NCI-H345 treated with DMSO at 0.1 percent for 48 hours (cell line): ENCODE measurements around the gene ENPEP.

ENCODE experiments used
- DNase-seq: peaks from one replicate; lab custom pipeline; 2025; ENCODE audit not compliant: unreplicated experiment; lab: John Stamatoyannopoulos, UW

The ENPEP gene

DNA sequence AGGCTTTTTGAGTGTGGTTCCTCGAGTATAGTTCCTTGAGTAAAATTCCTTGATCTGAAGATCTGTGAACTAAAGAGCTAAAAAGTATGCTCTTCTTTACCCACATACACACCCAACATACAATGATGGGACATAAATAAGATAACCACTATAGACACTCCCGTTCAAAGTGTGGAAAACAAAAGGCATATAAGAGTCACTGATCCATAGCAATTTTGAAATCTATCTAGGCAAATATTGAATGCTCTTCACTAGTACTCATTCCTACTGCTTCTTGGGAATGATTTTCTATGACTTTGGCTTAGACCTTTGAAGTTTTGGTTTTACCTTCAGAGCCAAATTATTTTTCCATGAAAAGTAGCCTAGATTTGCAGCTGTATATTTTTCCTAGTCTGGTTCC lies 120.5 kb downstream of the ENPEP start:
- no peak for DNase-seq

DNA sequence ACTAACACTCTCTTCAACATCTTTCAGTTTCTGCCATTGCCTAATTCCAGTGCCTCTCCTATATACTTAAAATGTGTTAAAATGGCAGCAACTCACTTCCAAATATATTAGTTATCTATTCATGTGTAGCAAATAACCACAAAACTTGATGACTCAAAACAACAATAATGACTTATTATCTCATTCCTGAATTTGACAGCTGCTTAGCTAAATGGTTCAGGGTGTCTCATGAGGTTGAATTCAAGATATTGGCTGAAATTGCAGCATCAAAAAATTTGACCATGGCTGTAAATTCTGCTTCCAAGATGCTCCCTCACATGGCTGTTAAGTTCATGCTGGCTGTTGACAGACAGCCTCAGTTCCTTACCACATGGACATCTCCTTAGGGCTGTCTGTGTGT lies 121.6 kb downstream of the ENPEP start:
- DNase-seq = no peak

DNA sequence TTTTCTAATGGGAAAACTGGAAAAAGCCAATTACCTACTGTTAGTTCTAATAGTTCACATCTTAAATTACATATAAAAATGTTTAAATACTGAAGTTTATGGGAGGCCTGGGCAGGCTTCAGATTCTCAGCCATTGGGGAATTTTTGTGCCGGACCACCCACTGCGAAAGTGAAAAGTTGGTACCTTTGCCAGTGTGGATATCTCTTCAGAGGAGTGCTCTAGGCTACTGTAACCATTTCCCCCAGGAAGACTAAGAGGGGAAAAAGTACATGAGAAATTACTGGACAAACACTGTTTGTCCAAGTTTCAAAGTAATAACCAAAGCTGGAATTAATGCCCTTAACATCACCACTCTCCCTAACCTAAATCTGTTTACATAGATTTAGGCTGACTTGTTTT lies 126.1 kb downstream of the ENPEP start:
- DNase-seq = no peak

DNA sequence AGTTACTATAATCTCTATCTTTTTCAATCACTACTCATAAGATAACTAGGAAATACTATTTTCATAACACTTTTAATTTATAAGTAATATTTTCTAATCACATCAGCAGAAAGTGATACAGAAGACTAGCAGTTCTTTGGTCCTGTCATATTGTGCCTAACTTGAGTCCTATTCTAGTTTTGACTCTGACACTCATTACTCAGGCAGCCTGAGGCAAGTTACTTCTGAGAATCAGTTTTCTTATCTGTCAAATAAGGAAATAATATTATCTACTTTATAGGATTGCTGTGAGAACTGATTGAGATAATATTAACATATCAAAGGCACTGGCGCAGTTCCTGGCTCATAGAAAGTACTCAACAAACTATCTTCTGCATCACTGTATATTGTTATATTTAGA lies 129.1 kb downstream of the ENPEP start:
- DNase-seq = no peak

DNA sequence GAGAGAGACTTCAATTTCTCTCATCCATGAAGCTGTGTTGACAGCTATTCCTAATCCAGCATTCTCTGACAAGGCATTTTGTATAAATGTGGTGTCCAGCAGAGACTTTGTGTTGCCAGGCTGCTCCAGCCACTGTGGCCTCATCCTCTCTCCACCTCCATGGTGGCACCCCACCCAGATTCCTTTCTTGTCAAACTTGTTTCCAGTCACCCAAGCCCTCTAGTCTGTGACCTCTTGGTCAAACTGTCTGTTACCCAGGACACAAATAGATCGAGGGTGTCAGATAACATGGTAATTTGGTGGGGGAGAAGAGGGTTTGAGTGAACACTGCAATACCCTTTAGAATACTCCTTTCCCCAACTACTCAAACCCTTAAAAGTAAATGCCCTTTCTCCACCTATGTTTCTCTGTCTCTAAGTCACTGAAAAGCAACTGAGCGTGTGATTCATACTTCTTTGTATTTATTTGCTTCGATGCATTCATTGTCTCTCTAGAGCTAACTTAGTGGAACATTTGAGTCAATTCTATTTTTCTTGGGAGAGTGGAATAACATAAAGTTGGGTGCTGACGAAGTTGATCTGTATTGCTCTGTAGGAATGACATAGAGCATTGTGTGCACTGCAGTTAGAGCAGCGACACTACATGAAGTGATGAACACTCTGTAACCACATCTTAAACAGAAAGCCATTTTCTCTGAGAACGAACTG lies 133.2 kb downstream of the ENPEP start:
- DNase-seq = no peak

DNA sequence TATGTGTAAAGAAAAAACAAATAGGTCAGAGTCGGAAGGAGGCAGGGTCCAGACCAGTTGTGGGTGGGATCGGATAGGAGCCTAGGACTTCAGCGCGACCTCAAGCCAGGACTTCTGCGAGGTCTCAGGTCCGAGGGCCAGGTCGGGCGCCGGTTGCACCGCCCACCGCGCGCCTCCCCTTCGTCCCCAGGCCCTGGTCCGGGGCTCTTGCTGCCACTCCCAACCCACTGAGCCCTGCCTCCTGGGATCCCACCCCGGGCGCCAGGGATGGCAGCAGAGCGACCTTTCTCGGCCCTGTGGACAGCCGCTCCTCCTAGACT lies 134.6 kb downstream of the ENPEP start:
- DNase-seq = no peak

DNA sequence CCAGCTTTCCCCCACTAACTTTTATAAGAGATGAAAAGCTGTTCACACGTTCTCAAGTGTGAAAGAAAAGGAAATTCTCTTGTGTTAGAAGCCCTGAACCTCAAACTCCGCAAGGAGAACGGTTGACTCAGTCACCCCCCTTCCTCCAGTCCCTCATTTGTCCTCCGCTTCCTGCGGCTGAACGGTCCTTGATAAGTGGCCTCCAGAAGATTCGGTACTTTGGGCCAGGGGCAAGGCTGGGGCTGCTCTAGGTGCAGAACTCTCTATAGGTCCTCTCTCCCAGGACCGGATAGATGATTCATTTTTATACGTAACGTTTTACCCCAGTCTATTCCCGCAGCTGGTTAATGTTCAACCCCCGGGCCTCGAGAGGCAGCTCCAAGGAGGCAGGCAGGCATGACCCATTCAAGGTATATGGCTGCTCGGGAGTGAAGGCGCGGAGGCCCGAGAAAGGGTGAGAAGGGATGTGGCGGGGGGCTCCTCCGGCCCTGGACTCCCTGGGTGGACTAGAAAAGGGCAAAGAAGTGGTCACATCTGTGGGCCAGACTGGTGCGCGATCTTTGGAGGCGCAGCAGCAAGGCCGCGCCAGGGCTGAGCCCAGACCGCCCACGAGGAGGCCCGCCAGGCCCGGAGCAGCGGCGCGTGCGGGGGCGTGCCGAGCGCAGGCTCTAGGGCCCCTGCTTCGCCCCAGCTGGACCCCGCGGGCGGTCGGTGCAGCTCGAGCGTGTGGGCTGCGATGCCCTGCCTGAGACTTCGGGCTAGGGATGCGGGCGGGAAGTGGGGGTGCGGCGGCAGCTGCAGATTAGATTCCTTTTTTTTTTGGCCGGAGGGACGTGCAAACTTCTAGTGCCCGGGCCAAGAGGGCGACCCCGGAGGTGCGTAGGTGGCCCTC lies 135.2 kb downstream of the ENPEP start:
- DNase-seq = no peak

DNA sequence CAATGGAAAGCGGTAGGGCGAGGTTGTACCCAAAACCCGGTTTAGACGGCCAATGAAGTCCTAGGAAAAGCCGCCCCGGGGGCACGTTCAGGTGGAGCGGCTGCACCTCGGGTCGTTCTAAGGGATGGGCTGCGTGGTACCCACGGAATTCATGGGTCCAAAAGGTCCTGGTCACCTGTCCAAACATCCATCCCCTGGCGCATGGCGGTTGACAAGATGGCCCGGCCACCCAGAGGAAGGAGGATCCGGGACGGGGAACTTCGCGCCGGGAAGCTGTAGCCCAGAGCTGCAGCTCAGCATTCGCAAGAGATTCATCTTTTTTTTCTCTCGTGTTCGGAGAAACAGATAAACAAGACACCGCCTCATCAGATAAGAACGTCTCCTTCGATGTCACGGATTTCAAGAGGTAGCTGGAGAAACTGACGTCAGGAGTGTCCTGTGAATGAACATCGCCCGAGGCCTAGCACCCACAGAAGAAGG lies 136.1 kb downstream of the ENPEP start:
- no peak for DNase-seq

DNA sequence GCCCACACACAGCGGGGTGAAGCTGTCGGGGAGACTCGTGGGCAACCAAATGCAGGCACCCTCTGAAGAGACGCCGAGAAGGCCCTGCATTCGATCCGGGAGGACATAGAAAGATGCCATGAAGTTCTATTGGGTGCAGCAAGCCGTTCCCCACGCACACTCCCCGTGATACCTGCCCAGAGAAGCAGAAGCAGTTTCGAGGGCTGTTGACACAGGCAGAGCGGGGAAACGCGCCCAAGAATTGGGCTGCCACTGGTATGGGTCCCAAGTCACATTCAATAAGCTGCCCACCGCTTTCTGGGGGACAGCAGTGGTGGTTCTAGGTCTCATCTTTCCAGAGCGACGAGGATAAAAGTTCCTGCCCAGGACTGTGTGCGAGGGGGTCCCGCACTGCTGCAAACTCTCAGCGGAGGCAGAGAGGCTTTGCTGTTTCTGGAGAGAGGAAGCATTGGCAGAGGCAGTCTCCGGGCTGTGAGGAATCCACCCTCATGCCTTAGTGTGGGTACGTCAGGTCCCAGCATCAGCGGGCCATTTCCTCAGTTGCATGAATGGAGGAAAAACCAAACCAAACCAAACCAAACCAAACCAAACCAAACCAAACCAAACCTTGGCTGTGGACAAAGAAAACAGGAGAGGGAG lies 136.8 kb downstream of the ENPEP start:
- DNase-seq = no peak

DNA sequence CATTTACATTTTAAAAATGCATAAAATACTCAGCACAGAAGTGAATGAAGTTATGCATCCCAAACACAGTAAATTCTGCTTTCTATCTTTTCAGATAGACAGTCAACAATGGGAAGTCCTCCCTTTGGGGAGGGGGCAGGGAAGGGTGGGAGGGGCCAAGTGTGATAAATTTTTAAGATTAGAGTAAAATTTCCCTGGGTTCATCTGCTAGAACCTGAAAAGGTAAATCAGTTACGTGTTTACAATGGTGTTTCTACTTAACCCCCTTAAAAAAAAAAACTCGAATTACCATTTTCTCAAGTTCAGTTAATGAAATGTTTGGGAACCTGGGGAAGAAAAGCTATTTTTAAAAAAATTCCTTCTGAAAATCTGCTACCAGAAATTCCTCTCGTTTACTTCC lies 137.8 kb downstream of the ENPEP start:
- DNase-seq = no peak

DNA sequence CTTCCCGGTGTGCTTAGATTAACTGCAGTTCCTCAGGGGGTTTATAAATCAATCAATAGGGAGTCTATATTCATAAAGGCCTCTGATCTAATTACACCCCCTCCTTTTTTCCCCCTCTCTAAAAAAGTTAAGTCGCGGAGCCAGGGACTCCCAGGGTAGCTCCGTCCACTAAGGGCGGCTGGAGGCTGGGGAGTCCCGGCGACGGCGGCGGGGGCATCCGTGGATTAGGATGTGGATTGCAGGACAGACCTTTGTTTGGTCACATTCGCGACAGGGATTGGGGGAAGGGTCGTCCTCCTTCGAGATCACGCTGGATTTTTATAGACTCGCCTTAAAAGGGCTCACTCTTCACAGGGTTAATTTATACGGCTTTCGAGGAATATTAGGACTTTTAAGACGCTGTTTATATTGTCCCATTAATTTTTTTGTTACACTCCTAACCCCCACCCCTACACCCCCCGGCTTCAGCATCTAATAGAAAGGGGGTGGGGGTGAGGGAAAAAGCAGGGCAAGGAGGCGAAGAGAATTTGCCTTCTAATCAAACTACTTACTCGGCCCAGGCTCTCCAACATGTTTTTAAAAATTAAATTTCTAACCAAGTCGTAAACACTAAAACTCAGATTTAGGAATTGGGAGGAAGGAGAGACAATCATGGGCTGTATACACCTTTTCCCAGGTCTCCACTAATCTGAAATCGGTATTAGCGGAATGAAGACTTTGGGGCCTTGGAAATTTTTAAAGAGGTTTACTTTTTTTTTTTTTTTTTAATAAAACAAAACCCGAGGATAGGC lies 138.4 kb downstream of the ENPEP start:
- no peak for DNase-seq
